SK-N-SH (cell line): ENCODE data around the gene OGDH. TPM values are rescaled to one million over a fixed set of nuclear protein-coding genes. Genes with fewer than 3 reads are reported as not detected.

Source experiments
- CTCF ChIA-PET: fragments of 300-600, 350-600 bp; formaldehyde crosslinking; extraction: SDS; loops from one replicate; lab custom pipeline; 2021; lab: Yijun Ruan, JAX
- POLR2A ChIA-PET: fragments of 350-600 bp; sonication (Branson Sonifier 250); formaldehyde crosslinking; extraction: SDS; loops from one replicate; lab custom pipeline; 2020; ENCODE audit warnings: antibody characterized with exemption, inconsistent platforms; lab: Yijun Ruan, JAX
- DNase-seq: peaks from one replicate; pipeline ENCODE4 v3.0.0; 2012
- H2AFZ ChIP-seq: fragments of 200-600 bp; sonication (generic); 2 replicates; pipeline ENCODE4 v1.8.1; 2016; ENCODE audit warnings: antibody characterized with exemption, mild to moderate bottlenecking, low read depth
- H3F3A ChIP-seq: fragments of 200-600 bp; sonication (generic); replicated peaks from 2 replicates; pipeline ENCODE3; 2016; ENCODE audit warnings: antibody characterized with exemption, mild to moderate bottlenecking; ENCODE audit not compliant: insufficient read depth
- H3K27ac ChIP-seq, 2 experiments: fragments of 200-500 bp in 1 of 2; fragments of 200-600 bp in 1 of 2; sonication (Bioruptor generic) in 1 of 2; sonication (generic), shearing (Covaris generic) in 1 of 2; 2 replicates each; pipeline versions ENCODE4 v1.5.1 to v1.6.1; 2014 to 2016; ENCODE audit warnings: low read depth in 2 of 2, inconsistent platforms in 1 of 2, low read length in 1 of 2, mild to moderate bottlenecking in 1 of 2, mixed read lengths in 1 of 2
- H3K27me3 ChIP-seq: fragments of 200-600 bp; sonication (generic), shearing (Covaris generic); 2 replicates; pipeline ENCODE4 v1.6.1; 2016; ENCODE audit warnings: mixed run types; ENCODE audit not compliant: insufficient read depth
- H3K36me3 ChIP-seq, 2 experiments: fragments of 200-500 bp in 1 of 2; fragments of 200-600 bp in 1 of 2; sonication (Bioruptor generic) in 1 of 2; sonication (generic) in 1 of 2; replicated peaks in 1 of 2; 2 replicates each; pipeline versions ENCODE3 to v1.5.1; 2014 to 2016; ENCODE audit warnings: low read length in 1 of 2, mild to moderate bottlenecking in 1 of 2; ENCODE audit not compliant: insufficient read depth in 2 of 2, control insufficient read depth in 1 of 2
- H3K4me1 ChIP-seq, 2 experiments: fragments of 200-500 bp in 1 of 2; fragments of 200-600 bp in 1 of 2; sonication (Bioruptor generic) in 1 of 2; sonication (generic), shearing (Covaris generic) in 1 of 2; 2 replicates each; pipeline versions ENCODE4 v1.5.1 to v1.6.1; 2014 to 2016; ENCODE audit warnings: low read depth in 1 of 2, low read length in 1 of 2, mixed run types in 1 of 2; ENCODE audit not compliant: insufficient read depth in 2 of 2, control insufficient read depth in 1 of 2
- H3K4me2 ChIP-seq: fragments of 200-600 bp; sonication (generic), shearing (Covaris generic); 2 replicates; pipeline ENCODE4 v1.6.1; 2017; ENCODE audit warnings: mixed run types
- H3K4me3 ChIP-seq, 2 experiments: fragments of 200-500 bp in 1 of 2; fragments of 200-600 bp in 1 of 2; sonication (Bioruptor generic) in 1 of 2; sonication (generic), shearing (Covaris generic) in 1 of 2; 2 replicates each; pipeline versions ENCODE4 v1.5.1 to v1.8.1; 2014 to 2016; ENCODE audit warnings: low read depth in 2 of 2, inconsistent platforms in 1 of 2, low read length in 1 of 2, mild to moderate bottlenecking in 1 of 2, mixed read lengths in 1 of 2, moderate library complexity in 1 of 2
- H3K79me2 ChIP-seq: fragments of 200-600 bp; sonication (generic); 2 replicates; pipeline ENCODE4 v1.8.1; 2017; ENCODE audit warnings: mild to moderate bottlenecking; ENCODE audit not compliant: insufficient read depth
- H3K9ac ChIP-seq: fragments of 200-600 bp; sonication (generic); 2 replicates; pipeline ENCODE4 v1.6.1; 2017; ENCODE audit warnings: mixed run types
- H3K9me2 ChIP-seq: fragments of 200-600 bp; sonication (generic); 2 replicates; pipeline ENCODE4 v1.6.1; 2017; ENCODE audit warnings: mixed run types
- H3K9me3 ChIP-seq: fragments of 200-600 bp; sonication (generic); 2 replicates; pipeline ENCODE4 v1.6.1; 2017; ENCODE audit warnings: mixed run types, mild to moderate bottlenecking, moderate library complexity
- H4K20me1 ChIP-seq: fragments of 200-600 bp; sonication (generic); 2 replicates; pipeline ENCODE4 v1.6.1; 2017; ENCODE audit warnings: mild to moderate bottlenecking, mixed run types; ENCODE audit not compliant: insufficient read depth
- FOSL2 ChIP-seq: IDR thresholded peaks from 2 replicates; pipeline ENCODE4 v1.4.0; 2012; ENCODE audit warnings: low read depth, mild to moderate bottlenecking, moderate library complexity, borderline replicate concordance
- FOXM1 ChIP-seq: IDR thresholded peaks from 2 replicates; pipeline ENCODE4 v1.4.0; 2012; ENCODE audit warnings: low read depth, mild to moderate bottlenecking
- GATA2 ChIP-seq: sonication (generic); formaldehyde crosslinking; IDR thresholded peaks from 2 replicates; pipeline ENCODE4 v1.5.0; 2020; ENCODE audit warnings: mild to moderate bottlenecking, missing genetic modification reagents
- JUND ChIP-seq: IDR thresholded peaks from 2 replicates; pipeline ENCODE4 v1.4.0; 2012
- POLR2AphosphoS5 ChIP-seq: IDR thresholded peaks from 2 replicates; pipeline ENCODE4 v1.6.1; 2012; ENCODE audit warnings: low read depth, low read length
- RAD21 ChIP-seq: IDR thresholded peaks from 2 replicates; pipeline ENCODE4 v1.6.1; 2012; ENCODE audit warnings: mild to moderate bottlenecking, low read length
- RCOR1 ChIP-seq: fragments of 150-350 bp; IDR thresholded peaks from 2 replicates; pipeline ENCODE4 v1.6.1; 2017; ENCODE audit warnings: antibody characterized with exemption, low read length
- RFX5 ChIP-seq: IDR thresholded peaks from 2 replicates; pipeline ENCODE4 v1.6.1; 2012; ENCODE audit warnings: mild to moderate bottlenecking, improper control_type of control experiment, low read length
- USF2 ChIP-seq: fragments of 150-350 bp; IDR thresholded peaks from 2 replicates; pipeline ENCODE4 v1.6.1; 2017; ENCODE audit warnings: antibody characterized with exemption, low read length, low read depth, borderline replicate concordance
- WGBS: methylation state at CpG from one replicate; pipeline ENCODE4 v1.1.6; 2017; ENCODE audit warnings: low lambda C conversion rate; 5-methylcytosine and 5-hydroxymethylcytosine counted together
- polyA plus RNA-seq, 3 experiments: library from polyadenylated mRNA; depleted of rRNA; stranded (reverse); fragments of >200 nt; gene quantifications; 2 replicates each; pipeline ENCODE4 v1.2.3, GENCODE V29; 2012

Gene OGDH
- polyA plus RNA-seq, 1 of the 3 experiments (the other 2 are of a cell fraction), result 69.4 TPM

- Histone ChIP-seq H3K9ac (no peak overlapping the region), H3K4me3 (no peak overlapping the region), H3K27ac (no peak overlapping the region), H3K9me2 (no peaks in the 10 kb centered on the region), H3K9me3 (no peaks in the 10 kb centered on the region), H3K27me3 (no peaks in the 10 kb centered on the region), H3F3A (peaks cover 7% of the 10 kb centered on the region), H4K20me1 (0 out of 2 replicates have a peak, but pooled peaks cover 9% of the 10 kb centered on the region), H3K79me2 (peaks cover 72% of the 10 kb centered on the region), H2AFZ (no peak overlapping the region), H3K4me2 (no peak overlapping the region; the same call in 1 of the 2 replicates), H3K4me1 (peaks cover 3 to 4% of the 10 kb centered on the region in 2 experiments; a peak in 2 of 4 replicates), H3K36me3 (peaks cover 10 to 12% of the 10 kb centered on the region in 2 experiments)
- WGBS, result over 99% methylated on average over 5 of the region's 5 CpGs
- ChIA-PET CTCF (no interaction called here), POLR2A (no interaction called here)
- no peak for DNase-seq
- TF ChIP-seq GATA2 (no peak), RFX5 (no peak), USF2 (no peak), RCOR1 (no peak), FOSL2 (no peak), POLR2AphosphoS5 (no peak), JUND (no peak), FOXM1 (no peak)
Measured at GRCh38 chr7:44622342-44623151, 16.1 kb downstream of the OGDH start.

- 95% methylated on average over 9 of the region's 9 CpGs for WGBS
- Histone ChIP-seq H3K36me3 (peaks cover 12 to 13% of the 10 kb centered on the region in 2 experiments), H3K4me3 (no peak overlapping the region), H3K79me2 (peaks cover 57% of the 10 kb centered on the region), H3F3A (no peaks in the 10 kb centered on the region), H3K9me2 (no peaks in the 10 kb centered on the region), H2AFZ (no peak overlapping the region), H4K20me1 (0 out of 2 replicates have a peak, but pooled peaks cover 9% of the 10 kb centered on the region), H3K4me2 (no peak overlapping the region), H3K9me3 (no peaks in the 10 kb centered on the region), H3K27ac (no peak overlapping the region), H3K9ac (no peak overlapping the region), H3K27me3 (no peaks in the 10 kb centered on the region), H3K4me1 (peaks cover 0 to 3% of the 10 kb centered on the region in 2 experiments; a peak in 1 of 4 replicates)
- ChIA-PET CTCF (interaction anchor here (0.7 kb wide), 2 partner anchors 23 to 30 kb away, joined by 3 read pairs; no protein-coding TSS in a partner anchor), POLR2A (no interaction called here)
- DNase-seq, result no peak
- TF ChIP-seq RAD21, result no peak
- TF ChIP-seq RCOR1, result no peak
Measured at GRCh38 chr7:44624318-44624717, 17.9 kb downstream of the OGDH start.
